ENCODE data around the gene ATXN10. TPM values are rescaled to one million over a fixed set of nuclear protein-coding genes. Genes with fewer than 3 reads are reported as not detected.
"Not testable (repeated sequence)": the region's sequence is repeated elsewhere in the genome, so short reads cannot be mapped to it uniquely, and the experiment has no call there.

The ATXN10 gene
- total and polyA plus RNA-seq, 2 experiments from 2014 or later, result 99.0 to 163 TPM

- TF ChIP-seq ZNF114 (CRISPR knock-in tag; IDR thresholded peaks at IDR 0.05), result no peak
- TF ChIP-seq EZH2 (IDR thresholded peaks at IDR 0.05; ENCODE audit: low read depth, unreplicated experiment), result no peak
- no peak for TF ChIP-seq REST (IDR thresholded peaks at IDR 0.05; ENCODE audit: unreplicated experiment)
Observed at GRCh38 chr22:45680932-45681700, 9.5 kb downstream of the ATXN10 start (continued).

- Histone ChIP-seq H4K20me1 (replicated peaks; ENCODE audit: insufficient read depth) (peaks cover 54% of the 10 kb centered on the region), H2AFZ (no peak overlapping the region), H3K79me2 (replicated peaks; ENCODE audit: insufficient read depth) (peaks cover 100% of the 10 kb centered on the region), H3F3A (replicated peaks; ENCODE audit: low read depth) (no peaks in the 10 kb centered on the region), H3K4me1 (ENCODE audit: insufficient read depth) (peaks cover 21% of the 10 kb centered on the region), H3K4me2 (no peak overlapping the region), H3K9me2 (ENCODE audit: insufficient read depth) (no peaks in the 10 kb centered on the region), H3K27me3 (ENCODE audit: insufficient read depth) (no peaks in the 10 kb centered on the region), H3K36me3 (ENCODE audit: insufficient read depth) (no peaks in the 10 kb centered on the region), H3K4me3 (no peak overlapping the region), H3K27ac (ENCODE audit: low read depth) (0 out of 2 replicates have a peak overlapping the region, but pooled peaks have one; percentile 1)
- Mint-ChIP-seq H3K27ac (no peak overlapping the region), H3K9me3 (no peaks in the 10 kb centered on the region), H3K36me3 (ENCODE audit: low read depth) (no peaks in the 10 kb centered on the region), H3K4me1 (peaks cover 12% of the 10 kb centered on the region; the same call in 2 of the 3 replicates), H3K27me3 (ENCODE audit: insufficient read depth, low read depth, poor library complexity) (no peaks in the 10 kb centered on the region), H3K4me3 (no peak overlapping the region)
- ATAC-seq (no peak), DNase-seq (ENCODE audit: low spot score) (no peak)
- no peak for TF ChIP-seq ETS1 (IDR thresholded peaks at IDR 0.05)
Observed at GRCh38 chr22:45682064-45682463, 10.4 kb downstream of the ATXN10 start.

- H3K27me3 ChIP-seq (ENCODE audit: insufficient read depth); H2AFZ ChIP-seq; H3K36me3 ChIP-seq (ENCODE audit: insufficient read depth); H3K4me3 Mint-ChIP-seq; H3K9me2 ChIP-seq (ENCODE audit: insufficient read depth); H3K27ac Mint-ChIP-seq; H3K27me3 Mint-ChIP-seq (ENCODE audit: insufficient read depth, low read depth, poor library complexity); H3K9me3 Mint-ChIP-seq; H3K36me3 Mint-ChIP-seq (ENCODE audit: low read depth); H3K4me3 ChIP-seq; H3F3A ChIP-seq (replicated peaks; ENCODE audit: low read depth): not testable (repeated sequence)
- peaks cover 12% of the 10 kb centered on the region for H3K4me1 Mint-ChIP-seq
- Histone ChIP-seq H3K79me2 (replicated peaks; ENCODE audit: insufficient read depth) (peaks cover 100% of the 10 kb centered on the region), H3K27ac (ENCODE audit: low read depth) (0 out of 2 replicates have a peak overlapping the region, but pooled peaks have one; percentile 1), H3K4me1 (ENCODE audit: insufficient read depth) (peaks cover 21% of the 10 kb centered on the region), H4K20me1 (replicated peaks; ENCODE audit: insufficient read depth) (peaks cover 54% of the 10 kb centered on the region), H3K4me2 (peak overlapping the region; percentile 25)
- DNase-seq (ENCODE audit: low spot score) (peak; percentile 51), ATAC-seq (peak; percentile 81)
Observed at GRCh38 chr22:45682773-45683172, 11.1 kb downstream of the ATXN10 start.

Measured in GM23338 (cell line).